Left lung (tissue), 10 donors: ENCODE measurements around the gene RNF44. TPM values are rescaled to one million over a fixed set of nuclear protein-coding genes. Genes with fewer than 3 reads are reported as not detected.

ENCODE experiments used
- ATAC-seq: fragments of 200-7000 bp; cut with Tn5 transposase; one replicate; pipeline ENCODE4 v1.9.1; 2020; ENCODE audit warnings: moderate library complexity
- DNase-seq, 4 donors: peaks; one replicate each; pipeline ENCODE4 v3.0.0-alpha.2; 2013 to 2020
- H3K27ac ChIP-seq, 2 donors: fragments of 200-600 bp; sonication (generic) in 1 of 2; one replicate each; pipeline versions ENCODE4 v1.5.0 to v1.8.0; 2020 to 2021
- H3K27me3 ChIP-seq, 2 donors: fragments of 200-600 bp; sonication (generic) in 1 of 2; one replicate each; pipeline versions ENCODE4 v1.5.0 to v1.8.0; 2020 to 2021
- H3K36me3 ChIP-seq, 2 donors: fragments of 200-600 bp; sonication (generic) in 1 of 2; one replicate each; pipeline versions ENCODE4 v1.5.0 to v1.8.0; 2020 to 2021
- H3K4me1 ChIP-seq, 2 donors: fragments of 200-600 bp; one replicate each; pipeline ENCODE4 v1.8.0; 2021
- H3K4me3 ChIP-seq, 2 donors: fragments of 200-600 bp; sonication (generic) in 1 of 2; one replicate each; pipeline versions ENCODE4 v1.5.0 to v1.8.0; 2020 to 2021; ENCODE audit warnings: mild to moderate bottlenecking in 1 of 2
- H3K9me3 ChIP-seq, 2 donors: fragments of 200-600 bp; sonication (generic) in 1 of 2; one replicate each; pipeline versions ENCODE4 v1.5.0 to v1.8.0; 2020 to 2021
- CTCF ChIP-seq, 2 donors: fragments of 200-600 bp; sonication (generic) in 1 of 2; IDR thresholded peaks; one replicate each; pipeline versions ENCODE4 v1.5.0 to v1.8.0; 2021; ENCODE audit warnings: antibody characterized with exemption in 2 of 2
- intact Hi-C, 2 donors: fragments of 100-400 bp; cut with DNase I; formaldehyde crosslinking; loops; one replicate each; pipeline versions ENCODE4 v1.11.2 to v1.14.2; 2022
- polyA plus RNA-seq, 6 donors: library from polyadenylated mRNA; unstranded; fragments of 120-200 nt; gene quantifications; one replicate each; pipeline ENCODE4 v1.2.1, GENCODE V29; 2013; ENCODE audit not compliant: insufficient read length in 6 of 6
- total RNA-seq, 2 donors: library from RNA; stranded (reverse); fragmentation: NEBNext Ultra II Directional; extraction: Animal tissue kit (Norgen Biotek cat#: 25700); gene quantifications; one replicate each; pipeline ENCODE4 v1.2.1, GENCODE V29; 2021
- donor health status: DM: no; HTN: yes; CAD: no.
- donor health status: DM: no; HTN: no; CAD: no.

Gene RNF44
- total and polyA plus RNA-seq, 8 donors = 37.6 to 61.7 (median 45.0) TPM

- no peaks in the 10 kb centered on the region for H3K9me3 ChIP-seq
- TF ChIP-seq CTCF (IDR thresholded peaks at IDR 0.05) = no peak
- intact Hi-C loops = no loop called here
- H3K4me3 ChIP-seq = peak overlapping the region in 1 of 2 donors; percentile 22
- DNase-seq (peak in 1 of 4 donors; percentile 68), ATAC-seq (no peak)
- peaks cover 0 to 31% of the 10 kb centered on the region in 2 donors for H3K36me3 ChIP-seq
- H3K4me1 ChIP-seq = peaks cover 32 to 72% of the 10 kb centered on the region in 2 donors
- peak overlapping the region; percentile 48 to 99 for H3K27ac ChIP-seq
- H3K27me3 ChIP-seq = no peaks in the 10 kb centered on the region
These were observed 3.1 kb downstream of the RNF44 start for GRCh38 chr5:176533894-176534611.

GRCh38 chr5:176533390-176533789, 3.8 kb downstream of the RNF44 start:
- DNase-seq (peak in 1 of 4 donors; percentile 89), ATAC-seq (no peak)
- no peak for TF ChIP-seq CTCF (IDR thresholded peaks at IDR 0.05)
- peaks cover 32 to 66% of the 10 kb centered on the region in 2 donors for H3K4me1 ChIP-seq
- H3K27me3 ChIP-seq = no peaks in the 10 kb centered on the region
- H3K36me3 ChIP-seq = peaks cover 0 to 37% of the 10 kb centered on the region in 2 donors
- peak overlapping the region; percentile 48 to 99 for H3K27ac ChIP-seq
- intact Hi-C loops = no loop called here
- no peaks in the 10 kb centered on the region for H3K9me3 ChIP-seq
- H3K4me3 ChIP-seq = peak overlapping the region in 1 of 2 donors; percentile 22

GRCh38 chr5:176532795-176533194, 4.4 kb downstream of the RNF44 start:
- no peak overlapping the region for H3K4me3 ChIP-seq
- H3K27me3 ChIP-seq = no peaks in the 10 kb centered on the region
- no peaks in the 10 kb centered on the region for H3K9me3 ChIP-seq
- H3K36me3 ChIP-seq = peaks cover 0 to 43% of the 10 kb centered on the region in 2 donors
- ATAC-seq = no peak
- TF ChIP-seq CTCF (IDR thresholded peaks at IDR 0.05) = no peak
- peaks cover 29 to 60% of the 10 kb centered on the region in 2 donors for H3K4me1 ChIP-seq
- peak overlapping the region; percentile 48 to 99 for H3K27ac ChIP-seq
- intact Hi-C loops = no loop called here
- DNase-seq = peak in 1 of 4 donors; percentile 66

- H3K4me3 ChIP-seq = no peak overlapping the region
- no peaks in the 10 kb centered on the region for H3K9me3 ChIP-seq
- no peaks in the 10 kb centered on the region for H3K27me3 ChIP-seq
- no peak for TF ChIP-seq CTCF (IDR thresholded peaks at IDR 0.05)
- peak in 1 of 4 donors; percentile 73 for DNase-seq
- H3K4me1 ChIP-seq = peaks cover 29 to 60% of the 10 kb centered on the region in 2 donors
- intact Hi-C loops = no loop called here
- peaks cover 0 to 51% of the 10 kb centered on the region in 2 donors for H3K36me3 ChIP-seq
- ATAC-seq = no peak
- peak overlapping the region in 1 of 2 donors; percentile 20 for H3K27ac ChIP-seq
These were observed 5.2 kb downstream of the RNF44 start for GRCh38 chr5:176531902-176532493.
